Cardiac muscle cell (in vitro differentiated cells and primary cell): ENCODE measurements around the gene CDH23. TPM values are rescaled to one million over a fixed set of nuclear protein-coding genes. Genes with fewer than 3 reads are reported as not detected.

Experiments
- DNase-seq, 2 donors: peaks; one replicate each; pipeline versions ENCODE4 v3.0.0 to v3.0.0-alpha.2; 2010 to 2017; ENCODE audit warnings: low read depth in 1 of 2, low spot score in 1 of 2
- H3K27ac ChIP-seq: fragments of 200-600 bp; sonication (generic); 2 replicates; pipeline ENCODE4 v1.5.1; 2016
- H3K27me3 ChIP-seq: fragments of 200-600 bp; sonication (generic); 2 replicates; pipeline ENCODE4 v1.6.0; 2016; ENCODE audit warnings: control low read depth
- H3K36me3 ChIP-seq: fragments of 200-600 bp; sonication (generic); 2 replicates; pipeline ENCODE4 v1.5.1; 2016; ENCODE audit warnings: control low read depth
- H3K4me1 ChIP-seq: fragments of 200-600 bp; sonication (generic); 2 replicates; pipeline ENCODE4 v1.8.1; 2017; ENCODE audit warnings: low read depth, mild to moderate bottlenecking, mixed run types
- H3K4me3 ChIP-seq: fragments of 200-600 bp; sonication (generic); 2 replicates; pipeline ENCODE4 v1.5.1; 2016; ENCODE audit warnings: mild to moderate bottlenecking
- H3K9me3 ChIP-seq: fragments of 200-600 bp; sonication (generic); 2 replicates; pipeline ENCODE4 v1.5.1; 2017; ENCODE audit warnings: low read depth, mild to moderate bottlenecking, control low read depth
- CTCF ChIP-seq: IDR thresholded peaks from 2 replicates; pipeline ENCODE4 v1.5.1; 2012; ENCODE audit warnings: low read depth, mild to moderate bottlenecking, low read length
- polyA plus RNA-seq: library from polyadenylated mRNA; unstranded; fragments of >200 nt; fragmentation: Nextera tagmentation; extraction: Ambion mirVana; gene quantifications from 2 replicates; pipeline ENCODE4 v1.2.1, GENCODE V29; 2016
- total RNA-seq: library from RNA; depleted of rRNA; stranded (reverse); fragments of >200 nt; gene quantifications from 2 replicates; pipeline ENCODE4 v1.2.3, GENCODE V29; 2016

The CDH23 gene
- total and polyA plus RNA-seq, 2 experiments from 2014 or later = 0.05 to 0.51 TPM

GRCh38 chr10:71638822-71639719 is 242.4 kb downstream of the CDH23 start:
- no peak for TF ChIP-seq CTCF
- Histone ChIP-seq H3K9me3 (no peaks in the 10 kb centered on the region), H3K4me1 (peaks cover 29% of the 10 kb centered on the region), H3K27ac (no peak overlapping the region), H3K36me3 (no peaks in the 10 kb centered on the region), H3K4me3 (no peak overlapping the region), H3K27me3 (peaks cover 4% of the 10 kb centered on the region)
- DNase-seq = peak in 1 of 2 donors; percentile 53

DNA sequence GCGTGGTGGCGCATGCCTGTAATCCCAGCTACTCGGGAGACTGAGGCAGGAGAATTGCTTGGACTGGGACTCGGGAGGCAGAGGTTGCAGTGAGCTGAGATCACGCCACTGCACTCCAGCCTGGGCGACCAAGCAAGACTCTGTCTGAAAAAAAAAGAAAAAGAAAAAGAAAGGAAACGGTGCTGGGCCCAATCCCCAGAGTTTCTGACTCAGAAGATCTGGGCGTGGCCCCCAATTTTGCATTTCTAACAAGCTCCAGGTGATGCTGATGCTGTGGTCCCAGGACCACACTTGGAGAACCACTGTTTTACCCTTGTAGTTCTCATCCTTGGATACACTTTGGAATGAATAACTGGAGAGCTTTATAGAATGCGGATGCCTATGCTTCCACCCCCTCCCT is 243.9 kb downstream of the CDH23 start:
- DNase-seq = no peak
- Histone ChIP-seq H3K36me3 (no peaks in the 10 kb centered on the region), H3K4me1 (peaks cover 13% of the 10 kb centered on the region), H3K9me3 (no peaks in the 10 kb centered on the region), H3K27ac (no peak overlapping the region), H3K4me3 (no peak overlapping the region), H3K27me3 (peaks cover 6% of the 10 kb centered on the region)
- TF ChIP-seq CTCF = no peak

DNA sequence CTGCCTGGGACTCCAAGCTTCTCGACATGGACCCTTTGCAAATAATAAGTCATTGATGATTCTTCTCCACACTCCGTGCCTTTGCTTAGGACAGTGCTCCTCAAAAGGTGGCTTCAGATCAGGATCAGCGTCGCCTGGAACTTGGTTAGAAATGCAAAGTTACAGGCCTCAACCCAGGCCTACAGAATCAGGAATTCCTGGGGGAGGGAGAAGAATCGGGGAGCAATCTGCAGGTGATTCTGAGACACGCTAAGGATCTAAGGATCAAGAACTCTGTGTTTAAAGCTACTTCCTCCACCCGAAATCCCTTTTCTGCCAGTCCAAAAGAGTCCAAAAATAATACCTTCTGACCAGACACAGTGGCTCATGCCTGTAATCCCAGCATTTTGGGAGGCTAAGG is 244.7 kb downstream of the CDH23 start:
- no peak for TF ChIP-seq CTCF
- Histone ChIP-seq H3K27me3 (peaks cover 6% of the 10 kb centered on the region), H3K4me1 (peaks cover 12% of the 10 kb centered on the region), H3K4me3 (no peak overlapping the region), H3K9me3 (no peaks in the 10 kb centered on the region), H3K36me3 (no peaks in the 10 kb centered on the region), H3K27ac (no peak overlapping the region)
- no peak for DNase-seq

DNA sequence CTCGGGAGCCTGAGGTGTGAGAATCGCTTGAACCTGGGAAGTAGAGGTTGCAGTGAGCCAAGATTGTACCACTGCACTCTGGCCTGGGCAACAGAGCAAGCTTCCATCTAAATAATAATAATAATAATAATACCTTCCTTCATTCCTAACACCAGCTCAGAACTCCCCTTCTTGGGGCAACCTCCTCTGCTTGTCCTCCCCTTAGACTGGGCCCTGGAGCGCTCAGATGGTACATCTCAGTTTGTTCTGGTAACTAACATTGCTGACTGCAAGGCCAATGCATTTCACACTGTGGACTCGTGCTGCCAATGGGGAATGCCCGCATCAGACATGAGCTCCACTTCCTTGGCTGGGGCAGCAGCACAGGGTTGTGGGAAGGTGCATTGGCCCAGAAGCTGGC is 245.3 kb downstream of the CDH23 start:
- no peak overlapping the region for H3K27ac ChIP-seq
- no peak overlapping the region for H3K4me3 ChIP-seq
- no peaks in the 10 kb centered on the region for H3K9me3 ChIP-seq
- no peak for DNase-seq
- no peaks in the 10 kb centered on the region for H3K36me3 ChIP-seq
- H3K27me3 ChIP-seq = peaks cover 6% of the 10 kb centered on the region
- TF ChIP-seq CTCF = no peak
- H3K4me1 ChIP-seq = peaks cover 12% of the 10 kb centered on the region

DNA sequence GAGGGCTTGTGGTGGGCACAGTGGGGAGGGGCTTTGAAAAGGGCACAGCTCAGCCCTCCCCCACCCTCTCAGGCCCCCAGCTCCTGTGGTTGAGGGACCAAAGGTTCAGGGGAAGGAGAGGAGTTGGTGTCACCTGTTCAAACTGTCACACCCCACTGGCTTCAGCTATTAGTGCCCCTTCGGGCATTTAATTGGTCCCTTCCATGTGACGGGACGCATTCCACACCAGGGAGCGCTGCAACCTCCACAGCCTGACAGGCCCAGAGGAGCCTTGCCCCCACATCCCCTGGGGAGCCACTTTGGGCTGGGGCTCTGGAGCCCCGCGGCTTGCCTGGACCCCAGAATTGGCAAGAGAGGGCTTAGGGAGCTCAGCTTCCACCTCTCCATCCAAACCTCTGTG is 247.2 kb downstream of the CDH23 start:
- H3K4me1 ChIP-seq = peaks cover 6% of the 10 kb centered on the region
- peaks cover 6% of the 10 kb centered on the region for H3K27me3 ChIP-seq
- no peak overlapping the region for H3K27ac ChIP-seq
- H3K36me3 ChIP-seq = no peaks in the 10 kb centered on the region
- H3K9me3 ChIP-seq = no peaks in the 10 kb centered on the region
- no peak for TF ChIP-seq CTCF
- H3K4me3 ChIP-seq = no peak overlapping the region
- no peak for DNase-seq
